Measurements from ENCODE around the gene ATP6V1G2.
"Not testable (repeated sequence)": the region's sequence is repeated elsewhere in the genome, so short reads cannot be mapped to it uniquely, and the experiment has no call there.

Gene ATP6V1G2

GRCh38 chr6:31546339-31546957 is at the start of gene ATP6V1G2:
Gene ATP6V1G2, minus strand, starts transcription at chr6:31546608. Its CDS starts 49 bp downstream, at chr6:31546559.
- Histone ChIP-seq H3K4me3 (peak within 1 kb of the TSS; percentile 26 to 44 (median 34)), H3K27ac (peak within 1 kb of the TSS in 20 of 21 experiments; percentile 66 to 95 (median 83))

- peak overlapping the region in 7 of 21 experiments; percentile 22 to 75 (median 54) for H3K27ac ChIP-seq
These were observed 46.0 kb upstream of the ATP6V1G2 start for GRCh38 chr6:31592396-31592771.

GRCh38 chr6:31590691-31591090 is 44.3 kb upstream of the ATP6V1G2 start:
- H3K27ac ChIP-seq, H3K4me3 ChIP-seq: not testable (repeated sequence)

More at GRCh38 chr6:31592396-31592771, 46.0 kb upstream of the ATP6V1G2 start:
- H3K4me3 ChIP-seq, result no peak overlapping the region

GRCh38 chr6:31588871-31589650 is 42.7 kb upstream of the ATP6V1G2 start:
- H3K4me3 ChIP-seq, result no peak overlapping the region
- peak overlapping the region in 5 of 21 experiments; percentile 23 to 94 (median 83) for H3K27ac ChIP-seq

- Histone ChIP-seq H3K27ac (peak overlapping the region in 18 of 21 experiments; percentile 8 to 94 (median 70)), H3K4me3 (peak overlapping the region in 4 of 7 experiments; percentile 2 to 21 (median 19))
These were observed 41.7 kb upstream of the ATP6V1G2 start for GRCh38 chr6:31587791-31588777.

GRCh38 chr6:31586599-31587281 is 40.3 kb upstream of the ATP6V1G2 start:
- Histone ChIP-seq H3K27ac (peak overlapping the region in 18 of 21 experiments; percentile 19 to 94 (median 70)), H3K4me3 (peak overlapping the region in 4 of 7 experiments; percentile 2 to 21 (median 19))

GRCh38 chr6:31586008-31586407 is 39.6 kb upstream of the ATP6V1G2 start, which contains the start of gene LST1:
Gene LST1, plus strand, starts transcription at chr6:31586277. Its CDS starts 1,023 bp downstream, at chr6:31587300.
- peak within 1 kb of the TSS in 18 of 21 experiments; percentile 19 to 94 (median 70) for H3K27ac ChIP-seq

GRCh38 chr6:31585491-31585890 is 39.1 kb upstream of the ATP6V1G2 start:
- H3K27ac ChIP-seq, result peak overlapping the region in 13 of 21 experiments; percentile 5 to 94 (median 76)
- no peak overlapping the region for H3K4me3 ChIP-seq

More at GRCh38 chr6:31586008-31586407, 39.6 kb upstream of the ATP6V1G2 start, which contains the start of gene LST1:
- peak within 1 kb of the TSS in 4 of 7 experiments; percentile 2 to 21 (median 19) for H3K4me3 ChIP-seq

- Histone ChIP-seq H3K4me3 (peak within 1 kb of the TSS; percentile 53 to 84 (median 66)), H3K27ac (peak within 1 kb of the TSS; percentile 57 to 98 (median 88))
These were observed 35.8 kb upstream of the ATP6V1G2 start, which contains the start of gene LTB for GRCh38 chr6:31582230-31582643. Gene LTB, minus strand, starts transcription at chr6:31582424. Its CDS starts 7 bp downstream, at chr6:31582417.

GRCh38 chr6:31581434-31582229 is 35.2 kb upstream of the ATP6V1G2 start:
- H3K27ac ChIP-seq, result peak overlapping the region; percentile 57 to 98 (median 88)

GRCh38 chr6:31580807-31581433 is 34.5 kb upstream of the ATP6V1G2 start:
- peak overlapping the region; percentile 53 to 84 (median 66) for H3K4me3 ChIP-seq

More at GRCh38 chr6:31581434-31582229, 35.2 kb upstream of the ATP6V1G2 start:
- peak overlapping the region; percentile 53 to 84 (median 66) for H3K4me3 ChIP-seq

GRCh38 chr6:31580438-31580740 is 34.0 kb upstream of the ATP6V1G2 start:
- Histone ChIP-seq H3K4me3 (peak overlapping the region; percentile 53 to 84 (median 66)), H3K27ac (peak overlapping the region in 20 of 21 experiments; percentile 57 to 98 (median 88))

More at GRCh38 chr6:31580807-31581433, 34.5 kb upstream of the ATP6V1G2 start:
- peak overlapping the region; percentile 57 to 98 (median 88) for H3K27ac ChIP-seq

- Histone ChIP-seq H3K27ac (peak overlapping the region in 13 of 21 experiments; percentile 75 to 98 (median 89)), H3K4me3 (peak overlapping the region in 5 of 7 experiments; percentile 53 to 84 (median 66))
These were observed 33.4 kb upstream of the ATP6V1G2 start for GRCh38 chr6:31579546-31580437.

GRCh38 chr6:31579119-31579505 is 32.7 kb upstream of the ATP6V1G2 start:
- Histone ChIP-seq H3K4me3 (no peak overlapping the region), H3K27ac (peak overlapping the region in 2 of 21 experiments; percentile 94 to 98)

GRCh38 chr6:31578184-31579118 is 32.0 kb upstream of the ATP6V1G2 start:
- H3K4me3 ChIP-seq, result peak overlapping the region in 1 of 7 experiments; percentile 58
- H3K27ac ChIP-seq, result peak overlapping the region in 5 of 21 experiments; percentile 55 to 98 (median 64)
